Astrocyte of the spinal cord (primary cell): ENCODE measurements around the gene ERCC6.
A peak's percentile ranks its signal among the peaks of the same experiment; 100 is the strongest.

Source experiments
- DNase-seq: peaks from one replicate; pipeline ENCODE4 v3.0.0; 2011; ENCODE audit warnings: low read depth, low spot score
- H3K4me3 ChIP-seq: 2 replicates; pipeline ENCODE4 v1.5.1; 2011; ENCODE audit warnings: low read depth, mild to moderate bottlenecking, low read length, moderate library complexity
- in situ Hi-C: cut with HindIII; loops from 2 replicates; pipeline ENCODE4 v1.10.0; 2017; ENCODE audit warnings: low sequenced_read_pairs
- TF ChIP-seq, protein P1 (sequence below): IDR thresholded peaks from 2 replicates; pipeline ENCODE4 v1.5.1; 2012; ENCODE audit warnings: low read depth, mild to moderate bottlenecking, low read length, inconsistent platforms

Gene ERCC6

DNA sequence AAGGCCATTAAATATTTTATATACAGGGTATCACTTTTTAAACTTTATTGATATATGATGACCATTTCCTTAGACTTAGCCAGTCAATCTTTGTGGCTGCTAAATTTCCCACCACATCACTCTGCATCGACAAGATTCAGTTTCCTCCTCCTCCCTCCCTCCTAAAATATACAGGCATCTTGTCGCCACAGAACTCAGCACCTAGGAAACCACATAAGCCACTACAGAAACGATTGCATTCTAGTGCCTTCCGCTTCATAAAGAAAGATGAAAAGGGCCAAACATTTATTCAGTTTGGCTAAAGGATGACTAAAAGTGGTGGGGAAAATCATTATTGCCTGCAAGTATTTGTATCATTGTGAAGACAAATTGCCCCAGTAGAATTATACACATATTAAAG, 30.7 kb downstream of the ERCC6 start:
- TF ChIP-seq, protein P1, sequence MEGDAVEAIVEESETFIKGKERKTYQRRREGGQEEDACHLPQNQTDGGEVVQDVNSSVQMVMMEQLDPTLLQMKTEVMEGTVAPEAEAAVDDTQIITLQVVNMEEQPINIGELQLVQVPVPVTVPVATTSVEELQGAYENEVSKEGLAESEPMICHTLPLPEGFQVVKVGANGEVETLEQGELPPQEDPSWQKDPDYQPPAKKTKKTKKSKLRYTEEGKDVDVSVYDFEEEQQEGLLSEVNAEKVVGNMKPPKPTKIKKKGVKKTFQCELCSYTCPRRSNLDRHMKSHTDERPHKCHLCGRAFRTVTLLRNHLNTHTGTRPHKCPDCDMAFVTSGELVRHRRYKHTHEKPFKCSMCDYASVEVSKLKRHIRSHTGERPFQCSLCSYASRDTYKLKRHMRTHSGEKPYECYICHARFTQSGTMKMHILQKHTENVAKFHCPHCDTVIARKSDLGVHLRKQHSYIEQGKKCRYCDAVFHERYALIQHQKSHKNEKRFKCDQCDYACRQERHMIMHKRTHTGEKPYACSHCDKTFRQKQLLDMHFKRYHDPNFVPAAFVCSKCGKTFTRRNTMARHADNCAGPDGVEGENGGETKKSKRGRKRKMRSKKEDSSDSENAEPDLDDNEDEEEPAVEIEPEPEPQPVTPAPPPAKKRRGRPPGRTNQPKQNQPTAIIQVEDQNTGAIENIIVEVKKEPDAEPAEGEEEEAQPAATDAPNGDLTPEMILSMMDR, result no peak
- DNase-seq, result no peak
- in situ Hi-C loops, result no loop called here
- H3K4me3 ChIP-seq, result no peak overlapping the region

DNA sequence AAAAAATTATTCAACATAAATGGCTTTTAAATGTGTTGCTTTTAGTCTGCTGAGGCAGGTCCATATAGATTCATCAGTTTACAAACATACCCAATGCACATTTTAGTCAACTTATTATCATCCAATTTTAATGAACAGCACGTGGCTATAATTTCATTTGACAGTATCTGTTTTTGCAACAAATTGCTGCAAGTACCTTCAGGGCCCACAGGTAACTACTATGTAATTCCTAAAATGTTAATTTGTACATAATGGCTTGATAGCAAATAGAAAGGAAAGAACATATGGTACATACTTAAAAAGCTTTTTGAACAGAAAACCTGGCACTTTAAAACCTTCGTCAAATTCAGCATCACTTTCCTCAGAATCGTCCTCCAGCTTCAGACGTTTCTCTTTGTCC, 33.3 kb downstream of the ERCC6 start:
- no peak for DNase-seq
- in situ Hi-C loops, result no loop called here

DNA sequence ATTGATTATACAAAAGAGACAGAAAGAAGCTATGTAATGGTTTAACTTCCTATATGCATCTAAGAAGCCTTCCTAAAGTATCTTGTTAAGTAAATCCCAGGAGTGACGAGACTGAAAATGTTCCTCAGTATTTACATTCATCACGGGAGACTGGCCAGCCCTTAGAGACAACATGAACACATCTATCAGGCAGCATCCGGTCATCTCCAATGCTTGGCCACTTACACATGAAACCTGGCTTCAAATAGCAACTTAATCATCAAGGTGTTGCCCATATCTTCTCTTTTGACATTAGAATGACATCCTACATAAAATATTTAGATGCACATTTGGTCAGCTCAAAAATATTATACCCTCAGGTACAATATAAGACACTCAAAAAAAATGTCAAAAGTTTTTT, 33.8 kb downstream of the ERCC6 start:
- no peak overlapping the region for H3K4me3 ChIP-seq
- in situ Hi-C loops, result no loop called here
- TF ChIP-seq, protein P1, result no peak
- no peak for DNase-seq

More for the DNA sequence above, 33.3 kb downstream of the ERCC6 start:
- TF ChIP-seq, protein P1, result no peak
- no peak overlapping the region for H3K4me3 ChIP-seq

DNA sequence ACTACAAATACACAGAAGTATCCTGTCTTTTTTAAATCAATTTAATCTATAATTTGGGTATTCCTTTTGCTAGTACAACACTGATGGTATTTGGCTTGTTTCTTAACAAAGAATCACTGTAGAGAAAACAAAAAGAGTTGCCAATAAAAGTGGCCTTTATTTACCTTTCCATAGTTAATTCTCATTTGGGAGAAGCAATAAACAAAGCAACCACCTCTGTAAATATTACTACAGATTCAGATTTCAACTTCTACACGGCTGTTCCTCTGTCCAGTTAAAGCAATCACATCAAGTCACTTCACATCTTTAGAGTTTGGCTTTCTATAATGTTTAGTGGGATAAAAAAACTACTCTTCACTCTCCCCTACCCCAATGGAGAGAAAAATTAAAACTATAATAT, 34.4 kb downstream of the ERCC6 start:
- in situ Hi-C loops, result no loop called here
- no peak overlapping the region for H3K4me3 ChIP-seq
- no peak for DNase-seq
- TF ChIP-seq, protein P1, result no peak

DNA sequence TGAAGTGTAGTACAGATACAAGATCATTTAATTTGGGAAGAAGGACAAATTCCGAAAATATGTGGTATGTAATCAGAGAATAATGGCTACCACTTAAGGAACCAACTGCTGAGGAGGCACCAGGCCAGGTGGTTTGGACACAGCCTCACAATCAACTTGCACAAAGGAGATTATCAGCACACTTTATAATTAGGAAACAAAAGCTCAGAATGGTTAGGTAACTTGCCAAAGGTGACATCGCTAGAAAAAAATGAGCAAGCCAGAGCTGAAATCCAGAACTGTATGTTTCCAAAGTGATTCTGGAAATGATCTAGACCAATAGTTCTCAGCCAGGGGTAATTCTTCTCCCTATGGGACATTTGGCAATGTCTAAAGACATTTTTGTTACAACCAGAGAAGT, 36.6 kb downstream of the ERCC6 start:
- no peak overlapping the region for H3K4me3 ChIP-seq
- DNase-seq, result peak; percentile 33
- in situ Hi-C loops, result no loop called here
- TF ChIP-seq, protein P1, result no peak

DNA sequence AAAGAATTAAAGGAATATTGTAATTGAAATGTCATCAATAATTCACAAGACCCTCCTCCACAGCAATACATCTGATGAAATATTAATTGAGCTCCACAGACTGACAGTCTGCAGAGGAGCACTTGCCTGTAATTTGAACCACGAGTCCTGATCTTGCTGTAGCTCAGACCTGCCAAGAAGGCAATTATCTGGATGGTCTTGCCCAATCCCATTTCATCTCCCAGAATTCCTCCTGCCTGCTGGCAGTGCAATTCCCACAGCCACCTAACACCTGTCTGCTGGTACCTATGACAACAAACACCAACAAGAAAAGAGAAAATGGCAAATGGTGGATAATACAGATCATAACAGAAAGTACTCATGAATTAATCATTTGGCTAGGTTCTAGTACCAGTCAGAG, 38.5 kb downstream of the ERCC6 start:
- no peak overlapping the region for H3K4me3 ChIP-seq
- in situ Hi-C loops, result no loop called here
- no peak for DNase-seq
- TF ChIP-seq, protein P1, result no peak

DNA sequence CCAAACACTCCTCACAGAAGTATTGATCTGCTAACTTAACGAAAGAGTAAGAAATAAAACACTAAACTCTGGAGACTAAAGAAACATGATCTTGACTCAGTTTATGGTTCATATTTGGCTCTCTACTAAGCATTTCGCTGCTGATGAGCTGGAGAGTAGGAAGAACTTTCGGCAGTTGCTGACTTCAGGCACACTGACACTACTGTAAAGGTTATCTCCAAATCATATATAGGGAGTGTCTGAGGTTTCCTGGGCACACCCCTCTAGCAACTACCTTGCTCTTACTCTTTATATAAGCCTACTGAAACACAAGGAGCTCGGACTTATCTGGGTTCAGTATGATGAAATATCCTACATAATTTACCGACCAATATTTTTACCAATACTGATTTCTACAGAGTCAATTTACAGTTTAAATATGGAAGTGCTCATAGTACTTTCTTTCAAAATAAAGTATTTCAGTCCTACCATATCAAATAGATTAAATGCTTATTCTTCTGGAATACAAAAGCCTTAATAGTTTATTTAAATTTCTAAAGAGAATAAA, 39.5 kb downstream of the ERCC6 start:
- H3K4me3 ChIP-seq, result no peak overlapping the region
- in situ Hi-C loops, result no loop called here
- TF ChIP-seq, protein P1, result no peak
- DNase-seq, result no peak
